IPS DF 4.7 (cell line): ENCODE measurements around the gene RAPGEF6.
"Not testable (repeated sequence)": the region's sequence is repeated elsewhere in the genome, so short reads cannot be mapped to it uniquely, and the experiment has no call there.

Experiments used
- DNase-seq: peaks from one replicate; pipeline ENCODE4 v3.0.0-alpha.2; 2013; ENCODE audit warnings: low spot score; ENCODE audit errors: extremely low read depth

RAPGEF6 gene

GRCh38 chr5:131640043-131640856 is 5.2 kb upstream of the RAPGEF6 start:
- no peak for DNase-seq

DNA sequence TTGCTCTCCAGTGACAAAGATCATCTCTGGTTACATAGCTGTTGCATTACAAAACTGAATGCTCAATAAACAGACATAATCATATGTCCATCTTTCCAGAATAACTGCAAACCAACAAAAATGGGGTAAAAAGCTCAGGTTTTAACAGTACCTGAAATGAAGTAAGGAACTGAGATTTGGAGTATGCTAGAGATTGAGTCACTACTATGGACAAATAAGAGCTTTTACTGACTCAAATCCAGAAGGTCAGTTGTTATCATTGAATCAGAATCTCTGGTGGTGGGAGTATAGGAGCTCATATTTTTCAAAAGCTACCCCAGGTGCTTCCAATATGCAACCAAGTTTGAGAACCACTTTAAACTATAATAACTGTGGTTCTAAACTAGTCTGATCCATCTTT is 4.1 kb upstream of the RAPGEF6 start:
- DNase-seq = no peak

DNA sequence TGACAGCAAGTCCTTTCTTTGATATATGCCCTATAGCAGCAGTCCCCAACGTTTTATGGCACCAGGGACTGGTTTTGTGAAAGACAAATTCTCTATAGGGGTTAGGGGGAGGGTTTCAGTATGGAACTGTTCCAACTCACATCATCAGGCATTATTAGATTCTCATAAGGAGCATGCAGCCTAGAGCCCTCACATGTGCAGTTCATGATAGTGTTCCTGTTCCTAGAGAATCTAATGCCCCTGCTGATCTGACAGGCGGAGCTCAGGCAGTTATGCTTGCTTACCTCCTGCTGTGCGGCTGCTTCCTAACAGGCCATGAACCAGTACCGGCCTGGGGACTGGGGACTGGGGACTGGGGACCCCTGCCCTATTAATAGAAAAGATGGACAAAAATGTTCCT is 2.7 kb upstream of the RAPGEF6 start:
- no peak for DNase-seq

GRCh38 chr5:131635684-131636572 is 899 bp upstream of the RAPGEF6 start:
- DNase-seq = no peak

- peak; percentile 19 for DNase-seq
Observed at GRCh38 chr5:131634666-131634995, 398 bp downstream of the RAPGEF6 start.

- DNase-seq = no peak
Observed at GRCh38 chr5:131634238-131634637, 791 bp downstream of the RAPGEF6 start.

DNA sequence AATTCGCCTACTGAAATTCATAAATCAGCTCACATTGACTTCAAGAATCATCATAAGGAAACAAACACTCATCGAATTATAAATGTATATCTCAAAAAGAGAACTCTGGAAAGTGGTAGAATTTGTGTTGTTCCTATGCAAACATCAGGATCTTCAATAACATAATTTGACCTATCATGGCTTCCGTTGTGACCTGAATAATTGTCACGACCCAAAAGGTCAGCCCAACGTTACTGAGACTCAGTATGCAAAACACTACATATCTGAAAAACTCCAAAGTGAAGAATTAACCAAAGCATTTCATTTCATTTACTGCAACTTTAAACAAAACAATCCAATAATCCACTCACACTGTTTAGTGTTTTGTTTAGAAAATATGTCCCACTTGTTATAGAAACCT is 1.2 kb downstream of the RAPGEF6 start:
- DNase-seq = no peak

GRCh38 chr5:131630963-131631350 is 4.1 kb downstream of the RAPGEF6 start:
- no peak for DNase-seq

DNA sequence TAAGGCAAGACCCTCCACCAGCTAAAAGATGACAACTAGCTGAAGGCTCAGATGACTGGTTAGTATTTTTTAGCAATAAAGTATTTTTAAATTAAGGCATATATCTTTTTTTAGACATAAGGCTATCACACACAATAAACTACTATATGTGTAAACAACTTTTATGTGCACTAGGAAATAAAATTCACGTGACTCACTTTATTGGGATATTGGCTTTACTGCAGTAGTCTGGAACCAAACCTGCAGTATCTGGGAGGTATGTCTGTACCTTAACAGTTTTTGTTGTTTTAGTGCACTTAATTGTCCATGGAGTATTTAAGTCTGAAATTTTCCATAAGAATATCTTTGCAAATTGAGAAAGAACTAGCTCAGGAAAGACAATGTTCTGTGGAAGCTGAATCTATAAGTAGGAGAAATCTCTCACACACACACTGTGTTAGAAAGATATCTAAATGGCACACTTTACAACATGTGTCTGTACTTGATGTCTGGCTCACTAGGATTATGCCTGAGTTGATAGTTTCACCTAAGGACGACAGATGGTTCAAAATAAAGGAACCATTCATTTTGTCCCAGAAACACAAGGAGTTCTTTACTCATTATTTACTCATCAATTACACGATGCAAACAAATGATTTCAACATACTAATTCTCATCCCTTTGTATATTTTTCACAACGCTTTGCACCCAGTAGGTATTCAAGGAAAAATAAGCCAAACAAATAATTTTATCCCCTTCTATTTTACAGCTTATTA is 4.6 kb downstream of the RAPGEF6 start:
- no peak for DNase-seq

- no peak for DNase-seq
Observed at GRCh38 chr5:131628990-131629389, 6.0 kb downstream of the RAPGEF6 start.

GRCh38 chr5:131627207-131627865 is 7.7 kb downstream of the RAPGEF6 start:
- DNase-seq = no peak

DNA sequence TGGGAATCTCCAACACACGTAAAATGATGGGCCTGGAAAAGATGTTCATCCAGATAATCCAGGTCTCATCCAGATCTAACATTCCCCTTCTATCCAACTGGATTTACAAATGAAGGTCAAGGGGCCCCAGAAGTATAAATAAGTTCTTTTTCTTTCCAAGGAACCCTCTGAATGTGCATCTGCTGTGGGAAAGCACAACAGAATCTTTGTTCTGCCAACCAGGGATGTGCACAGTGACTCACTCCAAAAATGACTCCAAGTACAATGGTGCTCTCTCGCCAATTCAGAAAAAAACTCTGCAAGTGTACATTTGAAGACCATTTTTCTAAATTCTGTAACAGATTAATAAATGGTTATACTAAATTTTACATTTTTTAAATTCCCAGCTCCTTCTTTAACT is 12.4 kb downstream of the RAPGEF6 start:
- DNase-seq = no peak

DNA sequence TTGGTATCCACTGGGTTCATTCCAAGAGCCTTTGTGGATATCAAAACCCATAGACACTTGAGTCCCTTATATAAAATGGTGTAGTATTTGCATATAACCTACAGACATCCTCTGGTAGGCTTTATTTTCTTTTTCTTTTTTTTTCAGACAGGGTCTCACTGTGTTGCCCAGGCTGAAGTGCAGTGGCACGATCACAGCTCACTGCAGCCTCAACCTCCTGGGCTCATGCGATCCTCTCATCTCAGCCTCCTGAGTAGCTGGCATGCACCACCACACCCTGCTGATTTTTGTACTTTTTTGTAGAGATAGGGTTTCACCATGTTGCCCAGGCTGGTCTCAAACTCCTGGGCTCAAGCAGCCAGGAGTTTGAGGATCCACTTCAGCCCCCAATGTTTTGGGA is 13.9 kb downstream of the RAPGEF6 start:
- not testable (repeated sequence) for DNase-seq

GRCh38 chr5:131619102-131619501 is 15.9 kb downstream of the RAPGEF6 start:
- DNase-seq = no peak

- no peak for DNase-seq
Observed at GRCh38 chr5:131617140-131617822, 17.7 kb downstream of the RAPGEF6 start.

DNA sequence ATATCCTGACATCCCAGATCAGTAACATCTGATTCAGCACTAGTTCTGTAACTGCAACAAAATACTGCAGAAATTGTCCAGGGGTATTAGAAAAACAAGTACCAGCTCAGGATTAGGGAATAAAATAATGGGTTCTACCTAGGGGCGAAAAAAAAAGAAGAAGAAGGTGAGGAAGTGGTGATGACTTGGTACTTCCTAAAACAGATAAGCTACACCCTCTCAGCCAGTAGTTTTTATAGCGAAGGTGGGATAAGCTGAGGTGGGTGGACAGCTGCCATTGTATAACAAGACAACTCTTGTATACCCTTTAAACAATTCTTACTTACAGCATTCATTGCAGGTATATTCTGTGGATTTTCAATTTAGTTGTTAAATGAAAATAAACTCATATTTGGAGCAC is 19.1 kb downstream of the RAPGEF6 start:
- DNase-seq = no peak

- DNase-seq = no peak
Observed at GRCh38 chr5:131613423-131613822, 21.6 kb downstream of the RAPGEF6 start.

- no peak for DNase-seq
Observed at GRCh38 chr5:131611064-131611381, 24.0 kb downstream of the RAPGEF6 start.

GRCh38 chr5:131610198-131611063 is 24.6 kb downstream of the RAPGEF6 start:
- DNase-seq = no peak

DNA sequence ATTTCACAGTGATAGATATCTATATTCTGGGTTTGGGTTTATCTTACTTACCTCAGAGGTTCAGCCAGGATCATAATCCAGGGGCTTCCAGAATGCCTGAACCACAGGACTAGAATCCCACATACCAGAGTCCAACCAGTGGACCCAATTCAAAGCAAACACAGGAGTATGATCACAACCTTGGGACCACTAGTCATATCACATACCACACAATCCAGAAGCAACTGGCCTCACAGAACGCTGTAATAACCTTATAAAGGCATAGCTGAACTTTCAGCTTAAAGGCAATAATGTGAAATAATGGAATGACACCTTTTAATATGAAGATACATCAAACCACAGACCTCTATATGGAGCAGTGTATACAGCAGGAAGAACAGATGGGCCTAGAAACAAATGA is 25.3 kb downstream of the RAPGEF6 start:
- DNase-seq = no peak
